Endodermal cell (in vitro differentiated cells): ENCODE measurements around the gene BAD. TPM values are rescaled to one million over a fixed set of nuclear protein-coding genes. Genes with fewer than 3 reads are reported as not detected.

Experiments
- DNase-seq: peaks from one replicate; pipeline ENCODE4 v3.0.0-alpha.2; 2017
- H3K27ac ChIP-seq: 2 replicates; pipeline ENCODE4 v1.5.1; 2013; ENCODE audit warnings: mild to moderate bottlenecking, low read depth, low read length, moderate library complexity
- H3K27me3 ChIP-seq: 2 replicates; pipeline ENCODE4 v1.6.1; 2013; ENCODE audit warnings: mild to moderate bottlenecking, low read length, moderate library complexity; ENCODE audit not compliant: insufficient read depth, control insufficient read depth, poor library complexity, severe bottlenecking
- H3K36me3 ChIP-seq: 2 replicates; pipeline ENCODE4 v1.7.0; 2013; ENCODE audit warnings: mild to moderate bottlenecking, low read length, moderate library complexity; ENCODE audit not compliant: control insufficient read depth, insufficient read depth
- H3K4me1 ChIP-seq: one replicate; pipeline ENCODE4 v1.7.0; 2013; ENCODE audit warnings: low read length; ENCODE audit not compliant: control insufficient read depth, insufficient read depth
- H3K4me3 ChIP-seq: 2 replicates; pipeline ENCODE4 v1.5.1; 2013; ENCODE audit warnings: mild to moderate bottlenecking, low read length, moderate library complexity
- H3K9ac ChIP-seq: 2 replicates; pipeline ENCODE4 v1.6.1; 2013; ENCODE audit warnings: mild to moderate bottlenecking, low read length, moderate library complexity; ENCODE audit not compliant: poor library complexity, severe bottlenecking; ENCODE audit errors: extremely low read depth
- H3K9me3 ChIP-seq: 2 replicates; pipeline ENCODE4 v1.6.1; 2013; ENCODE audit warnings: mild to moderate bottlenecking, low read length, moderate library complexity; ENCODE audit not compliant: control insufficient read depth
- H3K27ac Mint-ChIP-seq: 2 replicates; pipeline ENCODE4 v1.8.0; 2020; ENCODE audit warnings: mixed read lengths
- H3K27me3 Mint-ChIP-seq: 2 replicates; pipeline ENCODE4 v1.8.0; 2021; ENCODE audit warnings: mild to moderate bottlenecking, mixed read lengths; ENCODE audit not compliant: insufficient read depth
- H3K36me3 Mint-ChIP-seq: 2 replicates; pipeline ENCODE4 v1.8.0; 2020; ENCODE audit warnings: low read depth, mixed read lengths
- H3K4me1 Mint-ChIP-seq: 2 replicates; pipeline ENCODE4 v1.8.0; 2020; ENCODE audit warnings: mixed read lengths
- H3K4me3 Mint-ChIP-seq: 2 replicates; pipeline ENCODE4 v1.8.0; 2020; ENCODE audit warnings: mild to moderate bottlenecking, moderate library complexity, mixed read lengths
- H3K9me3 Mint-ChIP-seq: 2 replicates; pipeline ENCODE4 v1.8.0; 2020; ENCODE audit warnings: mild to moderate bottlenecking, mixed read lengths
- WGBS, 2 experiments: methylation state at CpG; one replicate each; pipeline versions ENCODE4 v1.1.5 to v1.1.7; 2013; ENCODE audit warnings: missing lambda C conversion rate in 2 of 2, mixed read lengths in 1 of 2; ENCODE audit not compliant: insufficient coverage in 1 of 2, insufficient read length in 1 of 2; 5-methylcytosine and 5-hydroxymethylcytosine counted together
- total RNA-seq, 2 donors: library from RNA; stranded (reverse); fragmentation: NEBNext Ultra II Directional in 1 of 2; extraction: Animal tissue kit (Norgen Biotek cat#: 25700) in 1 of 2; gene quantifications; 2 replicates in 1 of 2; 3 replicates in 1 of 2; pipeline ENCODE4 v1.2.1, GENCODE V29; 2021
- TF ChIP-seq, protein P1 (sequence below): fragments of 200-600 bp; sonication (generic); conservative IDR thresholded peaks from 2 replicates; pipeline ENCODE4 v1.5.0; 2021; ENCODE audit warnings: antibody characterized with exemption, mild to moderate bottlenecking

BAD gene
- total RNA-seq, 2 donors from 2014 or later: 42.3 to 48.2 TPM

DNA sequence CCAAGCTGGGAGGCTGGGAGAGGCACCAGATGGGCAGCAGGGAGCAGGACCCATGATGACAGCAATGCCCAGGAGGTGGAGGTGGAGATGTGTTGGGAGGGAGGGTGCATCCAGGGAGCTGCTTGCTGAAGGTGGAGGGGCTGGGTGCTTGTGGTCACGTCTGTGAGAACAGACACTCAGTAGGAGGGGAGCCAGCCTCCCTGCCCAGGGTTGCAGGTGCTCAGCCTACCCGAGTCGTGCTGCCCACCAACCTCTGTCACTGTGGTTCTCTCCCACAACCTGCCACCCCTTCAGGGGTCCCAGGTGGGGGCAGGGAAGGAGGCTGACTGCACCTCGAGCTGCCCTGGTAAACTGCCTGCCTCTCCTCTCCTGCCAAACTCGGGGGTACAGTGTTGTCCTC is 38.9 kb upstream of the BAD start:
- H3K4me3 ChIP-seq: no peak overlapping the region
- peaks cover 28% of the 10 kb centered on the region for H3K36me3 ChIP-seq
- H3K4me1 Mint-ChIP-seq: peaks cover 6% of the 10 kb centered on the region
- no peak overlapping the region for H3K27ac ChIP-seq
- TF ChIP-seq, protein P1, sequence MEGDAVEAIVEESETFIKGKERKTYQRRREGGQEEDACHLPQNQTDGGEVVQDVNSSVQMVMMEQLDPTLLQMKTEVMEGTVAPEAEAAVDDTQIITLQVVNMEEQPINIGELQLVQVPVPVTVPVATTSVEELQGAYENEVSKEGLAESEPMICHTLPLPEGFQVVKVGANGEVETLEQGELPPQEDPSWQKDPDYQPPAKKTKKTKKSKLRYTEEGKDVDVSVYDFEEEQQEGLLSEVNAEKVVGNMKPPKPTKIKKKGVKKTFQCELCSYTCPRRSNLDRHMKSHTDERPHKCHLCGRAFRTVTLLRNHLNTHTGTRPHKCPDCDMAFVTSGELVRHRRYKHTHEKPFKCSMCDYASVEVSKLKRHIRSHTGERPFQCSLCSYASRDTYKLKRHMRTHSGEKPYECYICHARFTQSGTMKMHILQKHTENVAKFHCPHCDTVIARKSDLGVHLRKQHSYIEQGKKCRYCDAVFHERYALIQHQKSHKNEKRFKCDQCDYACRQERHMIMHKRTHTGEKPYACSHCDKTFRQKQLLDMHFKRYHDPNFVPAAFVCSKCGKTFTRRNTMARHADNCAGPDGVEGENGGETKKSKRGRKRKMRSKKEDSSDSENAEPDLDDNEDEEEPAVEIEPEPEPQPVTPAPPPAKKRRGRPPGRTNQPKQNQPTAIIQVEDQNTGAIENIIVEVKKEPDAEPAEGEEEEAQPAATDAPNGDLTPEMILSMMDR: no peak
- H3K4me3 Mint-ChIP-seq: no peak overlapping the region
- H3K27me3 ChIP-seq: no peaks in the 10 kb centered on the region
- WGBS, 2 experiments: 78% methylated on average over 5 of the region's 5 CpGs; no CpG with 5 or more reads in 1 of the 2 experiments
- no peak for DNase-seq
- H3K36me3 Mint-ChIP-seq: peaks cover 24% of the 10 kb centered on the region
- H3K27me3 Mint-ChIP-seq: peaks cover 2% of the 10 kb centered on the region
- no peak overlapping the region for H3K9ac ChIP-seq
- no peaks in the 10 kb centered on the region for H3K9me3 Mint-ChIP-seq
- peaks cover 5% of the 10 kb centered on the region for H3K4me1 ChIP-seq
- no peak overlapping the region for H3K27ac Mint-ChIP-seq
- H3K9me3 ChIP-seq: no peaks in the 10 kb centered on the region

DNA sequence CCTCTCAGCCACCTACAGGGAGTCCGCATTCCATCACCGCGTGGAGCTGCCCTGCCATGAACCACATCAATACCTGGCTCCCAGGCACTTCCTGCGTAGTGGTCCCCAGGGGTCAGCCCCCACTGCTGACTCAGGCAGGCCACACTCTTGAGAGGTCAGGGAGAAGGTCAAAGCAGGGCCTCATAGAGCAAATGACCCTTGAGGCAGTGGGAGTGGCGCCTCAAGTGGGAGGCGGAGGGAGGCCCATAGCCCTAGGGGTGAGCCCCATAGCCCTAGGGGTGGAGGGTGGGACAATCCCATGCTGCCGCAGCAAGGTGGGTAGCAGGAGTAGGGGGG is 38.4 kb upstream of the BAD start:
- H3K4me1 ChIP-seq: peaks cover 5% of the 10 kb centered on the region
- no peaks in the 10 kb centered on the region for H3K9me3 ChIP-seq
- H3K9ac ChIP-seq: no peak overlapping the region
- no peaks in the 10 kb centered on the region for H3K27me3 ChIP-seq
- no peak overlapping the region for H3K4me3 ChIP-seq
- no peak overlapping the region for H3K27ac Mint-ChIP-seq
- H3K27me3 Mint-ChIP-seq: peaks cover 2% of the 10 kb centered on the region
- DNase-seq: no peak
- H3K27ac ChIP-seq: no peak overlapping the region
- no peak overlapping the region for H3K4me3 Mint-ChIP-seq
- WGBS, 2 experiments: 63 to 87% methylated on average over 2 to 7 of the region's 7 CpGs
- peaks cover 6% of the 10 kb centered on the region for H3K4me1 Mint-ChIP-seq
- peaks cover 28% of the 10 kb centered on the region for H3K36me3 ChIP-seq
- TF ChIP-seq, protein P1: no peak
- no peaks in the 10 kb centered on the region for H3K9me3 Mint-ChIP-seq
- peaks cover 24% of the 10 kb centered on the region for H3K36me3 Mint-ChIP-seq

DNA sequence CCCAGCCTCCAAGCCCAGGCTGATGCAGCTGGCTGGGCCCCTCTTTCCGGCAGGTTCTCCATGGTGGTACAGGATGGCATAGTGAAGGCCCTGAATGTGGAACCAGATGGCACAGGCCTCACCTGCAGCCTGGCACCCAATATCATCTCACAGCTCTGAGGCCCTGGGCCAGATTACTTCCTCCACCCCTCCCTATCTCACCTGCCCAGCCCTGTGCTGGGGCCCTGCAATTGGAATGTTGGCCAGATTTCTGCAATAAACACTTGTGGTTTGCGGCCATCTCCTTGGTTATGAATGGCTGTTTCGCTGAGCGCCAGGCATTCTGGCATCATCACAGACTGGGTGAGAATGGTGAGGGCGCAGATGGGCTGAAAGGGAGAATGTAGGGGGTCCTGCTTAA is 37.1 kb upstream of the BAD start:
- Mint-ChIP-seq H3K4me1 (peaks cover 10% of the 10 kb centered on the region), H3K36me3 (peaks cover 29% of the 10 kb centered on the region), H3K27ac (no peak overlapping the region), H3K9me3 (no peaks in the 10 kb centered on the region), H3K27me3 (no peaks in the 10 kb centered on the region), H3K4me3 (no peak overlapping the region)
- no peaks in the 10 kb centered on the region for H3K27me3 ChIP-seq
- H3K9ac ChIP-seq: no peak overlapping the region
- no peaks in the 10 kb centered on the region for H3K9me3 ChIP-seq
- no peak overlapping the region for H3K27ac ChIP-seq
- no peak overlapping the region for H3K4me3 ChIP-seq
- TF ChIP-seq, protein P1: no peak
- peaks cover 5% of the 10 kb centered on the region for H3K4me1 ChIP-seq
- peaks cover 28% of the 10 kb centered on the region for H3K36me3 ChIP-seq
- no peak for DNase-seq
- WGBS, 2 experiments: 90 to 93% methylated on average over 2 to 5 of the region's 5 CpGs
